HTR-8/SVneo (cell line): Measurements from ENCODE around the gene ARHGAP35.
A peak's percentile ranks its signal among the peaks of the same experiment; 100 is the strongest.
"Not testable (repeated sequence)": the region's sequence is repeated elsewhere in the genome, so short reads cannot be mapped to it uniquely, and the experiment has no call there.

Experiments used
- DNase-seq: peaks from one replicate; pipeline ENCODE4 v3.0.0; 2011; ENCODE audit warnings: low spot score, mixed read lengths; ENCODE audit not compliant: insufficient read length
- FAIRE-seq: peaks from 2 replicates; lab custom pipeline; 2011; peaks lifted over from hg19 to GRCh38; lab: Jason Lieb, UNC

The ARHGAP35 gene

GRCh38 chr19:46841458-46842083 lies 19.2 kb upstream of the ARHGAP35 start:
- DNase-seq = no peak
- FAIRE-seq = peak; percentile 44

GRCh38 chr19:46842791-46843190 lies 18.0 kb upstream of the ARHGAP35 start:
- no peak for DNase-seq
- FAIRE-seq = no peak

GRCh38 chr19:46844067-46844489 lies 16.7 kb upstream of the ARHGAP35 start:
- DNase-seq = no peak
- FAIRE-seq = no peak

GRCh38 chr19:46845959-46846459 lies 14.8 kb upstream of the ARHGAP35 start:
- no peak for FAIRE-seq
- no peak for DNase-seq

- DNase-seq (no peak), FAIRE-seq (no peak)
These were observed 13.3 kb upstream of the ARHGAP35 start for GRCh38 chr19:46847528-46847927.

GRCh38 chr19:46848389-46848788 lies 12.4 kb upstream of the ARHGAP35 start:
- no peak for FAIRE-seq
- no peak for DNase-seq

GRCh38 chr19:46849610-46850009 lies 11.2 kb upstream of the ARHGAP35 start:
- DNase-seq (no peak), FAIRE-seq (no peak)

- FAIRE-seq (peak; percentile 95), DNase-seq (peak; percentile 96)
These were observed 10.3 kb upstream of the ARHGAP35 start, which contains the start of gene AP2S1 for GRCh38 chr19:46850228-46851203. TSS of gene AP2S1 (minus strand) at chr19:46850846. CDS start at chr19:46850766, 80 bp downstream.

GRCh38 chr19:46852830-46853229 lies 8.0 kb upstream of the ARHGAP35 start:
- no peak for FAIRE-seq
- no peak for DNase-seq

GRCh38 chr19:46854698-46855097 lies 6.1 kb upstream of the ARHGAP35 start:
- not testable (repeated sequence) for FAIRE-seq, DNase-seq

GRCh38 chr19:46856062-46857022 lies 4.5 kb upstream of the ARHGAP35 start:
- peak; percentile 85 for FAIRE-seq
- DNase-seq = peak; percentile 91

GRCh38 chr19:46859637-46860124 lies 1.1 kb upstream of the ARHGAP35 start:
- DNase-seq (no peak), FAIRE-seq (no peak)

GRCh38 chr19:46860125-46860845 lies 512 bp upstream of the ARHGAP35 start:
- DNase-seq = peak; percentile 93
- peak; percentile 97 for FAIRE-seq

- FAIRE-seq (no peak), DNase-seq (no peak)
These were observed 1.1 kb downstream of the ARHGAP35 start for GRCh38 chr19:46861691-46862502.

GRCh38 chr19:46862503-46862834 lies 1.7 kb downstream of the ARHGAP35 start:
- DNase-seq = no peak
- no peak for FAIRE-seq

GRCh38 chr19:46862974-46863632 lies 2.3 kb downstream of the ARHGAP35 start:
- no peak for FAIRE-seq
- DNase-seq = no peak

GRCh38 chr19:46863818-46864629 lies 3.2 kb downstream of the ARHGAP35 start:
- no peak for FAIRE-seq

More at GRCh38 chr19:46863818-46864629, 3.2 kb downstream of the ARHGAP35 start:
- DNase-seq = peak; percentile 85
